ENCODE measurements around the gene GMEB1. TPM values are rescaled to one million over a fixed set of nuclear protein-coding genes. Genes with fewer than 3 reads are reported as not detected.
"Not testable (repeated sequence)": the region's sequence is repeated elsewhere in the genome, so short reads cannot be mapped to it uniquely, and the experiment has no call there.

GMEB1 gene
- total and polyA plus RNA-seq, 4 donors = 4.3 to 11.6 (median 8.6) TPM

DNA sequence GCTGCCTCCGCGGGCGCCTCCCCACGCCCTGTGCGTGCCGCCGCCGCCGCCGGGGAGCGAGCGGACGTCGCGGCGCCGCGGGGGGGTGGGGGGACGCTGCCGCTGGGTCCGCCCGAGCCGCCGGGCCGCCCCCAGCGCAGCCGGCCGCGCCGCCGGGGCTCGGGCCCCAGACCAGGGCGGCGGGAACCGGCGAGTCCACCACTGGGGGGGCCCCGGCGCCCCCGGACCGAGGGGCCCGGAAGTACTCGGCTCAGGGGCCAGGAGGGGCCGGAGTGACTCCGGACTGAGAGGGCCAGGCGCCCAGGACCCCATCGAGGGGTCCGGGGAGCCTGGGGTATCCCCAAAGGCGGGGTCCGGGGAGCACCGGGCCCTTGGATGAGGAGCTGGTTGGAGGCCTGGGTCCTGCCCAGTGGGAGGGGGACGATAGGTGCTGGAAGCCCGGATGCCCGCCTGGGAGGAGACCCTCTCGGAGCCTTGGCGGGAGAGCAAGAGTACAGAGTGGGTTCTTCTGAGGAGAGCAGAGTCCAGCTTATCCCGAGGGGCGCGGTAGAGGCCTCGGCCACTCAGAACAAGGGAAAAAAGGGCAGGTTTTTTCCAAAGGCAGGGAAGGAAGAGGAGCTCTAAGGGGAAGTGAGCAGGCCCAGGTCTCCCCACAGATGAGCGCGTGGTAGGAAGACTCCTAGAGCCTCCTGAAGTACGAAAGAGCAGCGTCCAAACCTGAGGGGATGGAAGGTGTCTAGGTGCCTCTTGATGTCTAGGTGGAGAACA lies 556 bp downstream of the GMEB1 start:
- Histone ChIP-seq H3K9ac (ENCODE audit: insufficient read depth in 1 of 2, low read length in 2 of 2) (peak overlapping the region; percentile 68 to 90), H3K27ac (ENCODE audit: low read depth in 1 of 2, low read length in 1 of 2) (peak overlapping the region; percentile 95 to 100), H3K4me1 (ENCODE audit: control insufficient read depth in 5 of 5, insufficient read depth in 5 of 5, low read length in 5 of 5) (peaks cover 0 to 13% (median 5%) of the 10 kb centered on the region in 5 donors), H3K36me3 (ENCODE audit: control insufficient read depth in 4 of 4, insufficient read depth in 4 of 4, low read length in 4 of 4) (peaks cover 0 to 1% (median 0%) of the 10 kb centered on the region in 4 donors), H3K9me3 (ENCODE audit: control insufficient read depth in 4 of 4, insufficient read depth in 3 of 4, low read length in 3 of 4) (no peaks in the 10 kb centered on the region), H3K4me3 (peak overlapping the region; percentile 66), H3K27me3 (ENCODE audit: control insufficient read depth in 3 of 3, insufficient read depth in 3 of 3, low read length in 2 of 3) (no peaks in the 10 kb centered on the region)
- DNase-seq = peak; percentile 65 to 71 (median 69)
- 0% methylated on average over 35 to 63 of the region's 63 CpGs for WGBS, 2 donors
- peak; percentile 75 for ATAC-seq (ENCODE audit: insufficient read depth, low FRiP score)
- no peak for TF ChIP-seq CTCF (IDR thresholded peaks at IDR 0.05; ENCODE audit: control extremely low read depth, extremely low read depth)

- 95 to 96% methylated on average over 20 of the region's 20 CpGs for WGBS, 2 donors
- DNase-seq = no peak
Measured at GRCh38 chr1:28671254-28671780, 2.7 kb downstream of the GMEB1 start.

GRCh38 chr1:28672971-28673370 lies 4.4 kb downstream of the GMEB1 start:
- H3K9ac ChIP-seq (ENCODE audit: insufficient read depth in 1 of 2, low read length in 2 of 2); ATAC-seq (ENCODE audit: insufficient read depth, low FRiP score); H3K27ac ChIP-seq (ENCODE audit: low read depth in 1 of 2, low read length in 1 of 2); H3K36me3 ChIP-seq (ENCODE audit: control insufficient read depth in 4 of 4, insufficient read depth in 4 of 4, low read length in 4 of 4); H3K27me3 ChIP-seq (ENCODE audit: control insufficient read depth in 3 of 3, insufficient read depth in 3 of 3, low read length in 2 of 3); DNase-seq; H3K4me3 ChIP-seq; H3K9me3 ChIP-seq (ENCODE audit: control insufficient read depth in 4 of 4, insufficient read depth in 3 of 4, low read length in 3 of 4): not testable (repeated sequence)
- peaks cover 0 to 11% (median 6%) of the 10 kb centered on the region in 5 donors for H3K4me1 ChIP-seq (ENCODE audit: control insufficient read depth in 5 of 5, insufficient read depth in 5 of 5, low read length in 5 of 5)
- WGBS, 2 donors = 95 to 98% methylated on average over 15 of the region's 15 CpGs

More at GRCh38 chr1:28671254-28671780, 2.7 kb downstream of the GMEB1 start:
- no peaks in the 10 kb centered on the region for H3K9me3 ChIP-seq (ENCODE audit: control insufficient read depth in 4 of 4, insufficient read depth in 3 of 4, low read length in 3 of 4)
- H3K36me3 ChIP-seq (ENCODE audit: control insufficient read depth in 4 of 4, insufficient read depth in 4 of 4, low read length in 4 of 4) = peaks cover 0 to 1% (median 0%) of the 10 kb centered on the region in 4 donors
- peaks cover 0 to 13% (median 6%) of the 10 kb centered on the region in 5 donors for H3K4me1 ChIP-seq (ENCODE audit: control insufficient read depth in 5 of 5, insufficient read depth in 5 of 5, low read length in 5 of 5)
- ATAC-seq (ENCODE audit: insufficient read depth, low FRiP score) = no peak
- no peak overlapping the region for H3K27ac ChIP-seq (ENCODE audit: low read depth in 1 of 2, low read length in 1 of 2)
- H3K4me3 ChIP-seq = no peak overlapping the region
- no peak for TF ChIP-seq CTCF (IDR thresholded peaks at IDR 0.05; ENCODE audit: control extremely low read depth, extremely low read depth)
- H3K27me3 ChIP-seq (ENCODE audit: control insufficient read depth in 3 of 3, insufficient read depth in 3 of 3, low read length in 2 of 3) = no peaks in the 10 kb centered on the region
- no peak overlapping the region for H3K9ac ChIP-seq (ENCODE audit: insufficient read depth in 1 of 2, low read length in 2 of 2)

DNA sequence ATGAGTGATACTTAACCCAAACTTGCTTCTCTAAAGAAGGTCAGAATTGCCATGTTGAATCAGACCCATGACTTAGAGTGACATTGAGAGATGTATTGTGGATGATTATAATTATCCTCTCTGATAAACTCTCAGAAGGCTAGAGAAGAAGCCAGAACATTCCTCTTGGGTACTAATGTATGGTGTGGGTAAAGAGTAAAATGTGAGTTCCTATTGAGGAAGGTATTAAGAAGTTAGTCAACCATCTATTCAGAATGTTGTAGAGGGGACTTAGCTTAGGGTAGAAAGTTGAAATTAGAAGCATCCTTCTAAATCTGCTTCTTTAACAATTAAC lies 7.3 kb downstream of the GMEB1 start:
- TF ChIP-seq CTCF (IDR thresholded peaks at IDR 0.05; ENCODE audit: control extremely low read depth, extremely low read depth) = no peak
- no peak for DNase-seq
- Histone ChIP-seq H3K36me3 (ENCODE audit: control insufficient read depth in 4 of 4, insufficient read depth in 4 of 4, low read length in 4 of 4) (no peaks in the 10 kb centered on the region), H3K27ac (ENCODE audit: low read depth in 1 of 2, low read length in 1 of 2) (no peak overlapping the region), H3K9ac (ENCODE audit: insufficient read depth in 1 of 2, low read length in 2 of 2) (no peak overlapping the region), H3K27me3 (ENCODE audit: control insufficient read depth in 3 of 3, insufficient read depth in 3 of 3, low read length in 2 of 3) (no peaks in the 10 kb centered on the region), H3K4me1 (ENCODE audit: control insufficient read depth in 5 of 5, insufficient read depth in 5 of 5, low read length in 5 of 5) (peaks cover 0 to 6% (median 0%) of the 10 kb centered on the region in 5 donors), H3K4me3 (no peak overlapping the region), H3K9me3 (ENCODE audit: control insufficient read depth in 4 of 4, insufficient read depth in 3 of 4, low read length in 3 of 4) (no peaks in the 10 kb centered on the region)
- no peak for ATAC-seq (ENCODE audit: insufficient read depth, low FRiP score)
